HG03378 (cell line): ENCODE data around the gene BRSK2.
"Not testable (repeated sequence)": the region's sequence is repeated elsewhere in the genome, so short reads cannot be mapped to it uniquely, and the experiment has no call there.

Experiments
- ATAC-seq: cut with Tn5 transposase; IDR thresholded peaks from one replicate; pipeline ENCODE4 v1.9.1; 2021; ENCODE audit warnings: mild to moderate bottlenecking, moderate library complexity; ENCODE audit not compliant: unreplicated experiment

BRSK2 gene

GRCh38 chr11:1433568-1433967 lies 43.8 kb downstream of the BRSK2 start:
- ATAC-seq = no peak

- ATAC-seq = no peak
Observed at GRCh38 chr11:1433977-1434640, 44.4 kb downstream of the BRSK2 start.

DNA sequence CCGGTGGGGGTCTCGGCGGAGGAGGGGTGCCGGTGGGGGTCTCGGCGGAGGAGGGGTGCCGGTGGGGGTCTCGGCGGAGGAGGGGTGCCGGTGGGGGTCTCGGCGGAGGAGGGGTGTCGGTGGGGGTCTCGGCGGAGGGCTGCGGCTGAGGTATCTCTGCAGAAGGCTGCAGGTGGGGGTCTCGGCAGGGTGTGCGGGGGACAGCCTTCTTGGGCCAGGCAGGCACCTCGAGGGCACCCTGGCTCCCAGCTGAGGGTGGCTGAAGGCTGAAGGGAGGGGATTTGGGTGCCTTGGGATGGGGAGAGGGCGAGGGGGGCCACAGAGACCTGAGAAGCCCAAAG lies 45.7 kb downstream of the BRSK2 start:
- ATAC-seq = not testable (repeated sequence)

GRCh38 chr11:1435820-1436467 lies 46.2 kb downstream of the BRSK2 start:
- ATAC-seq = no peak

GRCh38 chr11:1436468-1437039 lies 46.8 kb downstream of the BRSK2 start:
- no peak for ATAC-seq

GRCh38 chr11:1437500-1437899 lies 47.8 kb downstream of the BRSK2 start:
- no peak for ATAC-seq

- ATAC-seq = no peak
Observed at GRCh38 chr11:1438261-1438966, 48.7 kb downstream of the BRSK2 start.

- ATAC-seq = no peak
Observed at GRCh38 chr11:1438967-1439330, 49.2 kb downstream of the BRSK2 start.

DNA sequence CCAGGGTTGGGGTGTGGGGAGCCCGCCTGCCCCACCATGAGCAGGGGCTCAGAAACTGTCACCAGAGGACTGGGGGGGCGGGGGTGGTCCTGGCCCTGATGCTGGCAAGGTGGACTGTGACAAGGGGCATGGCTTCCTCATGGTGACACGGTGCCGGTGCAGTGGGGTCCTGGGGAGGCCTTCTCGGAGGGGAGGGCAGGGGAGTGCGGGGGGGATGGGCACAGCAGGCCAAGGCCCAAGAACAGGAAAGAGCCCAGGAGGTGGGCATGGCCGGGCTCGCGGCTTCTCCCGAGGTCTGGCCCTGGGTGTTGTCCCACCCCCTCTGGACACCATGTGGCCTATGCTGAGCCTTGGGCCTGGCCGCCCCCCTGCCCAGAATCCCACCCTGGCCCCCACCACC lies 49.6 kb downstream of the BRSK2 start:
- no peak for ATAC-seq

DNA sequence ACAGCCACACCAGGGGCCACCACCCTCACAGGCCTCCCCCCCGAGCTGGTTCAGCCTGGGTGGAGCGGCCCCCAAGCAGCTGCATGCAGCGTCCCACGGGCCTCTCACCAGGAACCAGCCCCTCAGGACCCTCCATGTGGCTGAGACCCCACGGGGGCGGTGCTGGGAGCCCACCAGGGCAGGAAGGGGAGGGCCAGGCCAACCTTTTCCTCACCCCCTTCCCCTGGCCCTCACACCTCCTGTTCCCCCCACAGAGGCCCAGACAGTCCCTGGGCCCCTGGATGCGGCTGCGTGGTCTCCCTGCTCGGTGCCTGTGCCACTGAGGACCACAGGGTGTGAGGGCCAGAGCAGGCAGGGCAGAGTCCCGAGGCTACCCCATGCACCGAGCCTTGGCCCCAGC lies 50.3 kb downstream of the BRSK2 start:
- ATAC-seq = no peak

DNA sequence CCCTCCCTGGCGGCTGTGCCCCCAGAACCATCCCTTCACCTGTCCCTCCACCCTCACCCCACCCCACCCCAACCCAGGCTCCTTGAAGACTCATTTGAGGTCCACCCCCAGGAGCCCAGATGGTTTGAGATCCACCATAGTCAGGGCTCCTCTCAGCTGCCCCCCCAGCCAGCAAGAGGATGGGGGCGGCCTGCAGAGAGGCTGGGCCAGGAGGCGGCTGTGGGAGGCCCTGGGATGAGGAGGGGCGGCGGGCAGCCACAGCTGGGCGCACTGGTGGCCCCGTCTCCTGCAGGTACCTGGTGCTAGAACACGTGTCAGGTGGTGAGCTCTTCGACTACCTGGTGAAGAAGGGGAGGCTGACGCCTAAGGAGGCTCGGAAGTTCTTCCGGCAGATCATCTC lies 50.8 kb downstream of the BRSK2 start:
- ATAC-seq = no peak

DNA sequence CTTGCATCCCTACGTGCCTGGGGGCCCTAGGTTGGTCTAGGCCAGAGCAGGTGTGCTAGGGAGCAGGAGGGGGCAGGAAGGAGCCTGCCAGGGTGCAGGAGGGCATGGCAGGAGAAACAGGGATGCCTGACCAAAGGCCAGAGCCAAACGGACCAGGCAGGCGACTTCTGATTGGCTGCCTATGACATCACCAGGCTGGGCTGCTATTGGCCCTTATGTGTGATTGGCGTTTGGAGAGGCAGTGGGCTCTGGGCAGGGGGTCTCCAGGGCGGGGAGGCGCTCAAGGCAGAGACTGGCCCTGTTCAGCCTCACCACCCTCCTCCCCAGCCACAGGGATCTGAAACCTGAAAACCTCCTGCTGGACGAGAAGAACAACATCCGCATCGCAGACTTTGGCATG lies 52.4 kb downstream of the BRSK2 start:
- no peak for ATAC-seq

DNA sequence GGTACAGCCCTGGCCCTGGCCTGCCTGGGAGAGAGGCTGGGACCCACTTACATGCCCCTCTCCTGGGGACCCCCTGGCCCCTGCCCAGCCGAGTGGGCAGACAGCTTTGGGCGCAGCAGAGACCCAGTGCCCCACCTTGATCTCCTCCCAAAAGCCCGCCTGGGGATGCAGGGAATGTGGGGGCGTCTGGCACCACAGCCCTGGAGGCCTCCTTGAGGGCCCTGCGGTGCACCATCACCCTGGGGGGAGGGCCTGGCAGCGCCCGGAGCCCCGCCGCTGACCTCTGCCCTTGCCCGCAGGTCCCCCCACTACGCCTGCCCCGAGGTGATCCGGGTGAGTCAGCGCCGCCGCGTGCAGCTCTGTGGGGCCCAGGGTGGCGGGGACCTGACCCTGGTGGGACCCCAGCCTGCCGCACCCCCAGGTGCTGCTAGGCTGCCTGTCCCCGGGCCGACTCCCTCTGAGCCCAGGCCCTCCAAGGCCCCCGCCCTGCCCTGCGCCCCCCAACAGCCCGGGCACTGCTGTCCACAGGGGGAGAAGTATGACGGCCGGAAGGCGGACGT lies 53.2 kb downstream of the BRSK2 start:
- ATAC-seq = no peak

DNA sequence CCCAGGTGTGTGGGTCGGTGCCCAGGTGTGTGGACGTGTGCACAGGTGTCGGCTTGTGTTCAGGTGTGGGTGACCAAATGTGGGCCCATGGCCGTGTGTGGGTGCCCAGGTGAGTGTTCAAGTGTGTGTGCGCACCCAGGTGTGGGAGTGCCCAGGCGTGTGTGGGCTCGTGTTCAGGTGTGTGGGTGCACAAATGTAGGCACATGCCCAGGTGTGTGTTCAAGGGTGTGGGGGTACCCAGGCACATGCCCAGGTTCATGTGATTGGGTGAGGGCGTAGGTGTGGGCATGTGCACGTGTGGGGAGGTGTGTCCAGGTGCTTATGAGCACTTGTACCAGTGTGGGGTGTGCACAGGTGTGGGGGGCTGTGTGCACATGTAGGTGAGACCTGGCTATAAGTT lies 54.0 kb downstream of the BRSK2 start:
- no peak for ATAC-seq

GRCh38 chr11:1444321-1444720 lies 54.6 kb downstream of the BRSK2 start:
- ATAC-seq = no peak

- ATAC-seq = no peak
Observed at GRCh38 chr11:1444823-1445422, 55.2 kb downstream of the BRSK2 start.

DNA sequence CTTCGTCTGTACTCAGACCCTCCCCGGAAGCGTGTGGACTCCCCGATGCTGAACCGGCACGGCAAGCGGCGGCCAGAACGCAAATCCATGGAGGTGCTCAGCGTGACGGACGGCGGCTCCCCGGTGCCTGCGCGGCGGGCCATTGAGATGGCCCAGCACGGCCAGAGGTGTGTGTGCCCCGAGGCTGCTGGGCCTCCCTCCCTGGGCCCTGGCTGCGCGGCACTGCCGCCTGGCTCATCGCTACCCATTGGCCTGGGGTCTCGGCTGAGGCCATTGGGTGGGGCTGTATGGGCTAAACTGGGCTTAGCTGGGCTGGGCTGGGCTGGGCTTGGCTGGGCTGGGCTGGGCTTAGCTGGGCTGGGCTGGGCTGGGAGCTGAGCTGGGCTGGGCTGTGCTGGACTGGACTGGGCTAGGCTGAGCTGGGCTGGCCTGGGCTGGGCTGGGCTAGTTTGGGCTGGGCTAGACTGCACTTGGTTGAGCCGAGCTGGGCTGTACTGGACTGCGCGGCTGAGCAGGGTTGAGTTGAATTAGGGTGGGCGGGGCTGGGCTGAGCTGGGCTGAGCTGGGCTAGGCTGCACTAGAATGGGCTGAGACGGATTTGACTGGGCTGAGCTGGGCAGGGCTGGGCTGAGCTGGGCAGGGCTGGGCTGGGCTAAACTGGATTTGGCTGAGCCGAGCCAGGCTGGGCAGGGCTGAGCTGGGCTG lies 56.2 kb downstream of the BRSK2 start:
- ATAC-seq = no peak

DNA sequence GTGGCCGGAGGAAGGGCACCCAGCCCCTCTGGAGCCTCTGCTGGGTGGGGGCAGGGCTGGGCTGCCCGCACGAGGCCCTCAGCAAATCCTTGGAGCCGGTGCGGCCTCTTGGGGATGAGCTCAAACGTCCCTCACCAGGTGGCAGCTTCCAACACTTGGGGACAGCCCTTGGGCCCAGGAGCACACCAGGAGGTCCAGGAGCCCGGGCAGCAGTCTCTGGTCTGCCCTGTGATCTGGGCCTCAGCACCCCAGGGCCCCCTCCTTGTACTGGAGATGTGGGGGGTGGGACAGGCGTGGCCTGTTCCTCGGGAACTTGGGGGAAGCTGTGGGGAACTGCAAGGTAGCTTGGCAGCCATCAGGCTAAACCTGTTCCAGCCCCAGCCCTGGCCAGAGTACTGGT lies 56.9 kb downstream of the BRSK2 start:
- no peak for ATAC-seq

DNA sequence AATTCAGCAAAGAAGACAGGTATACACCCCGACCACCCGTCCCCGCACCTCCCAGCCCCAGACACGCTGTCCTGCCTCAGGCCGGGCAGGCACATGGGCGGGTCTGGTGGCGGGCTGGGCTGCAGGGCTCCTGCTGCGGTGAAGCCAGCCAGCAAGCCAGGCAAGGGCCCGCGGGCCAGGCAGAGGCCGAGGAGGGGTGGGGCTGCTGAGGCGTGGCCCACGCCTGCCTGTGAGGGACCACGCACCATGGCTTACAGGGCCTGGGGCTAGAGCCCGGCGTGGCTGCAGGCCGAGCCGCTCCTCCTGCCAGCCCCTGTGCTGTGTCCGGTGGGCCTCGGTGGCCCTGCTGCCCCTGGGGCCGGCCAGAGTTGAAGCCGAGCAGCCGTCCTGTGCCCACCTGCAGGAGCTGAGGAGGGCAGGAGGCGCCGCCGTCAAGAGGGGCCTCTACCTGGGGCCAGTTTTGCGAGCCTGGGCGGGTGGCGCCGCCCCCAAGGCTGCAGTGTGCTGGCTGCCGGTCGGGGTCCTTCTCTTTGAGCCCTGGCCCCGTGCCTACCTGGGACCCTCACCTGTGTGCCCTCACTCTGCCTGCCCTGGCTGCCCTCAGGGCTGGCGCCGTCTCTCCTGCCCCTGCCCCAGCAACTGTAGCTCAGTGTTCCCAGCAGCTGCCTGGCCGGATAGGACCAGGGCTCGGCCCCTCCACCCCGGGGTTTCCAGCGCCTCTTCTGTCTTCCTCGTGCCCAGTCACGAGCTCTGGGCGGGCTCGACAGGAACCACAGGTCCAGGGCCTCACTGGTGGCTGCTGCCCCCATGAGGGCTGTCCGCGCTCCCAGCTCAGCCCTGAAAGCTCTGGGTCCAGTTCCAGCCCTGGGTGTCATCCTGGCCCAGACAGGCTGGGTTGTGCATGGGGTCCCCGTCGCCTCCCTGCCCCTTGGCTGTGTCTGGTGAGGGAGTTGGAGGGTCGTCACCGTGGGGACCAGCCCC lies 58.4 kb downstream of the BRSK2 start:
- no peak for ATAC-seq

DNA sequence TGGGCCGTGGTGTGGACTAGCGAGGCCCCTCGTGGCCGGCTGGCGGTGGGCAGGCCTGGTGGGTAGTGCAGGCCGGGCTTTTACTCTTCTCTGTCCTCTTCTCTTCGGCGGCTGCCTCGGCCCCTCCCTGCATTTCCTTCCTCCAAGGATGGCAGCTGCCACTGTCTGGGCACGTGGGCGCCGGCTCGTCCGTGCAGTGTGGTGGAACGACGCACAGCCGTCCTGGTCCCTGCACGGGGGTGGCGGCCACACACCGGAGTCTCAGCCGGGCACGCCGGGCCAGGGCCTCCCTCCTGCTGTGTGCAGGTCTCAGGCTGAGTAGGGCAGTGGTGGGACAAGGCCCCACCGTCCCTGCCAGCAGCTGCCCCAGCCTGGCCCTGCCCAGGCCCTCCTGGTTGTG lies 59.1 kb downstream of the BRSK2 start:
- ATAC-seq = no peak
